ENCODE measurements around the gene BAIAP3.
A peak's percentile ranks its signal among the peaks of the same experiment; 100 is the strongest.

The BAIAP3 gene

GRCh38 chr16:1300664-1301476 is 32.6 kb upstream of the BAIAP3 start:
- no peak for DNase-seq (ENCODE audit: low spot score)

GRCh38 chr16:1301562-1301961 is 31.9 kb upstream of the BAIAP3 start:
- no peak for DNase-seq (ENCODE audit: low spot score)

- DNase-seq (ENCODE audit: low spot score), result no peak
Measured at GRCh38 chr16:1305823-1306222, 27.6 kb upstream of the BAIAP3 start.

- no peak for DNase-seq (ENCODE audit: low spot score)
Measured at GRCh38 chr16:1306334-1306733, 27.1 kb upstream of the BAIAP3 start.

- DNase-seq (ENCODE audit: low spot score), result no peak
Measured at GRCh38 chr16:1308036-1308976, 25.1 kb upstream of the BAIAP3 start.

GRCh38 chr16:1308977-1309885 is 24.2 kb upstream of the BAIAP3 start, which contains the start of gene UBE2I:
Gene UBE2I (plus strand): TSS chr16:1309636. CDS start chr16:1314031, 4,395 bp downstream.
- DNase-seq (ENCODE audit: low spot score), result peak; percentile 97

GRCh38 chr16:1309888-1310831 is 23.3 kb upstream of the BAIAP3 start:
- DNase-seq (ENCODE audit: low spot score), result peak; percentile 17

GRCh38 chr16:1310832-1311200 is 22.6 kb upstream of the BAIAP3 start:
- DNase-seq (ENCODE audit: low spot score), result no peak

- DNase-seq (ENCODE audit: low spot score), result no peak
Measured at GRCh38 chr16:1311212-1311737, 22.2 kb upstream of the BAIAP3 start.

GRCh38 chr16:1311738-1312466 is 21.5 kb upstream of the BAIAP3 start:
- DNase-seq (ENCODE audit: low spot score), result no peak

GRCh38 chr16:1312467-1312816 is 21.0 kb upstream of the BAIAP3 start:
- DNase-seq (ENCODE audit: low spot score), result no peak

- no peak for DNase-seq (ENCODE audit: low spot score)
Measured at GRCh38 chr16:1312903-1313302, 20.5 kb upstream of the BAIAP3 start.

- no peak for DNase-seq (ENCODE audit: low spot score)
Measured at GRCh38 chr16:1313721-1314369, 19.6 kb upstream of the BAIAP3 start.

- no peak for DNase-seq (ENCODE audit: low spot score)
Measured at GRCh38 chr16:1314399-1315068, 18.9 kb upstream of the BAIAP3 start.

- no peak for DNase-seq (ENCODE audit: low spot score)
Measured at GRCh38 chr16:1315081-1316032, 18.1 kb upstream of the BAIAP3 start.

GRCh38 chr16:1316033-1316405 is 17.4 kb upstream of the BAIAP3 start:
- no peak for DNase-seq (ENCODE audit: low spot score)

- DNase-seq (ENCODE audit: low spot score), result no peak
Measured at GRCh38 chr16:1317479-1318267, 15.8 kb upstream of the BAIAP3 start.

Data from globus pallidus (tissue), 1 donor.